SK-N-MC (cell line): ENCODE results near the gene VIT.
"Not testable (repeated sequence)": the region's sequence is repeated elsewhere in the genome, so short reads cannot be mapped to it uniquely, and the experiment has no call there.

Experiments used
- EZH2 ChIP-seq: fragments of 200-600 bp; sonication (generic); IDR thresholded peaks from one replicate; pipeline ENCODE4 v1.6.1; 2017; ENCODE audit warnings: antibody characterized with exemption
- POLR2AphosphoS5 ChIP-seq: IDR thresholded peaks from 2 replicates; pipeline ENCODE4 v1.6.1; 2012; ENCODE audit warnings: mild to moderate bottlenecking, low read depth, low read length, borderline replicate concordance

- TF ChIP-seq POLR2AphosphoS5, EZH2: not testable (repeated sequence)
Observed at GRCh38 chr2:36824683-36825082, 128.2 kb downstream of the VIT start.
